NCI-H2227 (cell line): ENCODE results near the gene ASMTL.
"Not testable (repeated sequence)": the region's sequence is repeated elsewhere in the genome, so short reads cannot be mapped to it uniquely, and the experiment has no call there.

Experiments used
- DNase-seq: peaks from one replicate; lab custom pipeline; 2025; ENCODE audit not compliant: unreplicated experiment; lab: John Stamatoyannopoulos, UW

Gene ASMTL

DNA sequence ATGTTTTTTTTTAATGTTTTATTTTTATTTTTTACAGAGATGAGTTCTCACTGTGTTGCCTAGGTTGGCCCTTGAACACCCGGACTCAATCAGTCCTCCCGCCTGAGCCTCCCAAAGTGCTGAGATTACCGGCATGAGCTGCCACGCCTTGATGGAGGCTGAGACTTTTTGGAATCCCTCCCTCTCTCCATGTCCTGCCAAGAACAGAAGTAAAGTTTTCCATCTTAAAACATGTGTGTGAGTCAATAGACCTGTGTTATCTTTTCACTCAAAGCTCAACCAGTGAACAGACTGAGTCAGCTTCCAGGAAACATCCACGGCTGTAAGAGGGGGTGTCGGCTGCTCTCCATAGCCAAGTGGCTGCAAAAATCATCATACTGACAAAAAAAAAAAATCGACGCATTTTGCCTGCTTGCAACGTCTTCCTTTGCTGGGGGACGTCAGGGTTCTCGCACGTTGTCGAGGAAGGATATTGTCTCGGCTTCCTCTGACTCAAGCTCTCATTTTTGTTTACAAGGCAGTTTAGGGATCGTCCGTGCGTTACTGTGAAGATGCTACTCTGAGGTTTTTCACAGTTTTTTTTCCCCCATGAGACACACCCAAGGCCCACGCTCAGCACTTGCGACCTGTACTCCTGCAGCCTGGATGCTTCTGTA lies 10.0 kb upstream of the ASMTL start:
- no peak for DNase-seq

DNA sequence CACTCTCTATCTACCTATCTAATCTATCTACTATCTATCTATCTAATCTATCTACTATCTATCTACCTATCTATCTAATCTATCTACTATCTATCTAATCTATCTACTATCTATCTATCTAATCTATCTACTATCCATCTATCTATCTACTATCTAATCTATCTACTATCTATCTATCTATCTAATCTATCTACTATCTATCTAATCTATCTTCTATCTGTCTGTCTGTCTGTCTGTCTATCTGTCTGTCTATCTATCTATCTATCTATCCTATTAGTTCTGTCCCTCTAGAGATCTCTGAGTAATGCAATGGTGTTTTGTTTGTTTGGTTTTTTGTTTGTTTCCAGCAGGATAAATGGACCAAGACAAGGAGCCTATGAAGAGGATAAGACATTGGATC lies 9.4 kb upstream of the ASMTL start:
- no peak for DNase-seq

DNA sequence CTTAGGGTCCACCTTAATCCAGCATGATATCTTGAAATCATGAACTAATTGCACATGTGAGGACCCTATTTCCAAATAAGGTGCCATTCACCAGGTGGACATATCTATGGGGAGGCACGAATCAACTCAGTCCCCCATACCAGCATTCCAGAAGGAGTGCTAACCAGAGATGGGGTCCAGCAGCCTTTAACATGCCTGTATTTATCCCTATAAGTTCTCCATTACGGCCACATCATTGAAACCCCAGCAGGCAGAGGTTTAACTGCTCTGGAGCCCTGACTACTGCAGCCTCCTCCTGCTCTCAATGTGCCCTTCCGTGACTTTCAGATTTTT lies 3.2 kb upstream of the ASMTL start:
- no peak for DNase-seq

DNA sequence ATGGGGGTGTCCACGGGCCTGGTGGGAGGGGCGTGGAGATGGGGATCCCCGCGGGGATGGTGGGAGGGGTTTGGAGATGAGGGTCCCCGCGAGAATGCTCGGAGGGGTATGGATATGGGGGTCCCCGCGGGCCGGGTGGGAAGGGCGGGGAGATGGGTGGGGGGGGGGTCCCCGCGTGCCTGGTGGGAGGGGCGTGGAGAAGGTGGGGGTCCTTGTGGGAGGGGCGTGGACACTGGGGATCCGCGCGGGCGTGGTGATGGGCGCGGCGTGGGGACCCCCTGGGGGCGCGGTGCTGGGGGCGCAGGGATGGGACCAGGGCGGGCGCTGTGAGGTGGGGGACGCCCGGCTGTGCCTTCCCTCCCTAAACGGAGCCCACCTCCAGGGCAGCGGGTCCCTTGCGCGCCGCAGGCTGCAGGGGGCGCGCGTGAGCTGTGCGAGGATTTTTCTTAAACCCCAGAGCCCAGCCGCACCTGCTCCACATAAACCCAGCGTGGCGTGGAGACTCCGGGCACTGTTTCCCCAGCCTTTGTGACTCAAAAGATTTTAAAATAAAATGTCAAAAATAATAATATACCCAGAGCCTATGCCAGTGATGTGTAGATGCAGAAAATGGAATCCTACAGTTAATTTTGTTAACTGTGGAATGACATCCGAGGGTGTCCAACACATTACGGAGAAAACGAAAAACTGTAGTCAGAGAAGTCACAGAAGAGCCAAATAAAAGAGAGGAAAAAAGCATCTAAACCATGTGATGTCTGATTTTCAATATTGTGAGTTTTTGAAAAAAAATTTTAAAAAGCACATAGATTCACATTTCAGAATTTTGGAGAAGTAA lies 1.5 kb upstream of the ASMTL start:
- no peak for DNase-seq

DNA sequence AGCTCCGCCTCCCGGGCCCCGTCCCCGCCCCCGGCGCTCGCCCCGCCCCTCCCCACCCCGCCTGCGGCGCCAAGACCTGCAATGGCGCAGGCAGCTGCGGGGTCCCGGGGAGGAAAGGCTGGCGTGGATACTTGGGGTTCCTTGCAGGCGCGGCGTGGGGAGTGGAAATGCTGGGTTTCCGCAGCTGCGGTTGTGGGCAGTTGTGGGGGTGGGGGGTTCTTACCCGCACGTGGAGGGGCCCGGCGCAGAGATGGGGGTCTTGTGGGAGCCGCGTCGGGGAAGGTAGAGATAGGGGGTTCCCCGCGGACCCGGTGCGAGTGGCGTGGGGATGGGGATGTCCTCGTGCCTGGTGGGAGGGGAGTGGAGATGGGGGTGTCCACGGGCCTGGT lies 680 bp upstream of the ASMTL start:
- DNase-seq: no peak

GRCh38 chrX:1451661-1452515 lies 821 bp downstream of the ASMTL start:
- no peak for DNase-seq

- no peak for DNase-seq
Observed at GRCh38 chrX:1451251-1451660, 1.5 kb downstream of the ASMTL start.

- no peak for DNase-seq
Observed at GRCh38 chrX:1450361-1451161, 2.1 kb downstream of the ASMTL start.

DNA sequence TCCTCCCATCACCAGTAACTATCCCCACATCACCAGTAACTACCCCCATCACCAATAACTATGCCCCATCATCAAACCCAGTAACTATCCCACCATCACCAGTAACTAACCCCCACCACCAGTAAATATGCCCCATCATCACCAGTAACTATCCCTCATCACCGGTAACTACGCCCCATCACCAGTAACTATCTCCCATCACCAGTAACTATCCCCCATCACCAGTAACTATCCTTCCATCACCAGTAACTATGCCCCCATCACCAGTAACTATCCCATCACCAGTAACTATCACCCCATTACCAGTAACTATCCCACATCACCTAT lies 2.9 kb downstream of the ASMTL start:
- no peak for DNase-seq

- DNase-seq: no peak
Observed at GRCh38 chrX:1449036-1449822, 3.5 kb downstream of the ASMTL start.

- not testable (repeated sequence) for DNase-seq
Observed at GRCh38 chrX:1448573-1449001, 4.1 kb downstream of the ASMTL start.

GRCh38 chrX:1447969-1448572 lies 4.6 kb downstream of the ASMTL start:
- DNase-seq: not testable (repeated sequence)

DNA sequence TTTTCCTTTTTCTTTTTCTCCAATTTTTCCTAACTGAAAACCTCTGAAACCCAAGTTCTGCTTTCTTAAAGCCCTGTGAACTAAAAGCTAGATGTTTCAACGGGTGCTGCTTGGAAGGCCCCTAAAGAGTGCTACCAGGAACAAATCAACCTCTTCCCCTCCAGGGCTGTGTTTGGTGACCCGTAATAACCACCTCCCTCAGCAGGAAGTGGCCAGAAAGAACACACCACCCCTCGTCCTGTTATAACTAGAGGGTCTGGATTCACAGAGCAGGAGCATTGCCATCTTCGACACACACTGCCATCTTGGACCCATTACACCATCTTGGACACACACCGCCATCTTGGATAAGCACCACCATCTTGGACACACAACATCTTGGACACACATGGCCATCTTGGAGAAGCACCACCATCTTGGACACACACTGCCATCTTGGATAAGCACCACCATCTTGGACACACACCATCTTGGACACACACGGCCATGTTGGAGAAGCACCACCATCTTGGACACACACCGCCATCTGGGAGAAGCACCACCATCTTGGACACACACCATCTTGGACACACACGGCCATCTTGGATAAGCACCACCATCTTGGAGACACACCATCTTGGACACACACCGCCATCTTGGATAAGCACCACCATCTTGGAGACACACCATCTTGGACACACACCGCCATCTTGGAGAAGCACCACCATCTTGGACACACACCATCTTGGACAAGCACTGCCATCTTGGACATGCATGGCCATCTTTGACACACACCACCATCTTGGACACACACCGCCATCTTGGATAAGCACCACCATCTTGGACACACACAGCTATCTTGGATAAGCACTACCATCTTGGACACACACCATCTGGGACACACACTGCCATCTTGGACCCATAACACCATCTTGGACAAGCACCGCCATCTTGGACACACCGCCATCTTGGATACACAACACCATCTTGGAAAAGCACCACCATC lies 5.4 kb downstream of the ASMTL start:
- DNase-seq: not testable (repeated sequence)

DNA sequence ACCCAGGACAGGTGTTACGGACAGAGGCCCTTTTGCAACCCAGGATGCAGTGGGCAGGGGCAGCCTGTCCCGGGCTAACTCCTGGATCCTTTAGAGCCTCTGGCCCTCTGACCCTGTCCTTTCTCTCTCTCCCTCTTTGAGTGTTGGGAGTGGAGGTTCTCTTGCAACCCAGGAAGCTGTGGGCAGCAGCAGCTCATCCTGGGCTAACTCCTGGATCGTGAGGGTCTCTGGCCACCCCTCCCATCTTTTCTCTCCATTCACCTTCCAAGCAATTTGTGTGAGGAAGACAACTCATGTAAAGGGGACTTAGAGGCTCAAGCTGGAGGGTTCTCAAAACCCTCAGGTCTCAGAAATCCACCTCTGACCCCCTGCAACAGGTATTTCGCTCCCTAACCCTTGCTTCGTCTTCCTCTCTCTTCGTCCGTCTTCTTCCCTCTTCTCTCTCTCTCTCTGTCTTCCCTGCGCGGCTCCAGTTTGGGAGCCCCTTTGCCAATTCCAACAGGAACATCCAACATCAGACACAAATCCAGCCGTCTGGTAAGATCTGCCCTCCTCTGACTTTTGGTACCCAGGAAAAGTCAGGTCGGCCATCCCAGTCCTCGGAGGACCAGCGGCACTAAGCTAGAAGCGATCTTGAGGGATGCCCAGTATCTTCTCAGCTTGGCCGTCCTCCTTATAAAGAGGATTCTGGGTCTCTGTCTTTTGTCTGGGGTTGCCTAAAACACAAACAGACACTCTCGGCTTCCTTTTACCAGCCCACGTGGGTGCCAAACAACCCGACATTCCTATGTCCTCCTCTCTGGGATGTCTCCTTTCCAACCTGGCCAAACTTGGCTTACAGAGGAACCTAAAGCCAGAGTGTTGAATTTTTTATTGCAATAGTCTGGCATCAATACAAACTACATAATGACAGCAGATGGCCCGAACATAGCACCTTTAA lies 7.9 kb downstream of the ASMTL start:
- DNase-seq: no peak

- no peak for DNase-seq
Observed at GRCh38 chrX:1443496-1444075, 9.1 kb downstream of the ASMTL start.

DNA sequence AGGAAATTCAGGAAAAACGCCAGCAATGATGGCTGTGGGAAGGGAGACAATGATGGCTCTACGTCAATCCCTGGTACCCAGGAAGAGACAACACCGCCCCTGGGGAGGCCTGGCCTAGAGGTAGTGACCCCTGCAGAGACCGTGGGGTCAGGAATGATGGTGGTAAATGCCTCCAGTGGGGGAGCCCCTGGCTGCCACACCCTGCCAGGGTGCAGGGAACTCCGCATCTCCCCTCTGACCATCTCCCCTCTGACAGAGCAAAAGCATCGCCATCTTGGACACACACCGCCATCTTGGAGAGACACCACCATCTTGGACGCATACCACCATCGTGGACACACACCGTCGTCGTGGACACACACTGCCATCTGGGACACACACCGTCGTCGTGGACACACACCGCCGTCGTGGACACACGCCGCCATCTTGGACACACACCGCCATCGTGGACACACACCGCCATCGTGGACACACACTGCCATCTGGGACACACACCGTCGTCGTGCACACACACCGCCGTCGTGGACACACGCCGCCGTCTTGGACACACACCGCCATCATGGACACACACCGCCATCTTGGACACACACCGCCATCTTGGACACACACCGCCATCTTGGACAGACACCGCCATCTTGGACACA lies 9.9 kb downstream of the ASMTL start:
- DNase-seq: no peak
